GM19438 (cell line): ENCODE data around the gene CRIP3.

Experiments
- ATAC-seq: cut with Tn5 transposase; IDR thresholded peaks from one replicate; pipeline ENCODE4 v1.9.1; 2021; ENCODE audit warnings: low read depth; ENCODE audit not compliant: unreplicated experiment

Gene CRIP3

DNA sequence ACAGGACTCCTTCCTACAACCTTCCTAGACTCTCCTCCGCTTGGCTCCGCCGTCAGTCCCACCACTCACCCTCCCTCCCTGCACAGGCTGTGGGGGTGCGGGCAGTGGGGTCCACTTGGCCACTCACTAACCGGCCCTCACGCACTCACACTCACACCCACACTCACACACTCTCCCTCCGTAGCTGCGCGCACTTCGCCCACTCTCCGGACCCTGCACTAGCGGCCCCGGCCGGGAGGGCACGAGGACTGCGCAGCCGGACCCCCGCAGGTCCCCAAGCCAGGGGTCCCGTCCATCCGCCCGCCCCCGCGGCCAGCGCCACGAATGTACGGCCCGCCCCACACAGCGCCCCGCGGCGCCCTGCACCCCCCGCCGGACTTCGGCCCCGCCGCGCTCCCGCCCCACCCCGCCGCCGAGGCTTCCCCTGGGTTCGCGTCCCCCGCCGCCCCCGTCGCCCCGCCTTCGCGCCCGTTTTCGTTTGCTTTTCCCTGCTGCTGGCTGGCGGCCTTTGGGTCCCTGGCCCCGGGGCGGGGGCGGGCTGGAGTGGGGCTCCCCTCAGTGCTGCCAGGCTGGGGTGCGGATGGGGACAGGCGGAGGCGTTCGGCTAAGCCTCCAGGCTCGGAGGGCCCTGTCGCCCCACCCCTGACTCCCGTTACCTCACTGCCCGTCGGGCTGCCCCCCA, 33.6 kb downstream of the CRIP3 start:
- ATAC-seq = no peak

DNA sequence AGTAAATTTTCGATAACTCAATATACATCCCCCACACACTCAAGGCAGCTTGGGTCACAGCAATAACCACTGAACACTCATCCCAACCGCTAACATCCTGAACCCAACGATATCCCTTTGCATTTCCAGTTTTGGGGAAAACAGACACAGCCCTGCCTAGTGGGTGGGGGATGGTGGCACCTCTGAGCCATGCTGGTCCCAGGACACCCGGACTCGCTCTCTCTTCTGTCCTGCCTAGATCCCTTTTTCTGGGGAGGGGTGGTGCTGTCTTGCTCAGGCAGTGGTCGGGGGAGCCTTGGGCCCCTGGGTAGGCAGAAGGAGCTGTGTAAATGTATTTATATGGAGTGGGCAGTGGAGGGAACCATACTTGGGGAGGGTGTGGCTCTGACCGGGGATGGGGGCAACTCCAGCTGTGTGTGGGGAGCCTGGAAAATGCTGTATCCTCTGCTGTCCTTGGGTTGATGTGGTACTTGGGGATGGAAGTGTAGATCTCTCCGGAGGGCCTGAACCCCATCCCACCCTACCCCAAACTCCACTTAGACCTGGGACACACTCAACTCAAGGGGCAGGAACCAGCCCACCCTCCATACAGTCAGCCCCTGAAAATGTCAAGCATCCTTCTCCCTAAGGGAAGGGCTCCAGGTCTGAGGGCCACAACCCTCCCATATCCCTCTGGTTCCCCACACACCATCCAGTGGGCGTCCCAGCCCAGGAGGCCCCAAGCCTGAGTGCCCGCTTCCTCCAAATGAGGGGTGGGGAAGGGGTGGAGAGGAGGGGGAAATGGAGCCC, 34.3 kb downstream of the CRIP3 start:
- ATAC-seq = no peak

DNA sequence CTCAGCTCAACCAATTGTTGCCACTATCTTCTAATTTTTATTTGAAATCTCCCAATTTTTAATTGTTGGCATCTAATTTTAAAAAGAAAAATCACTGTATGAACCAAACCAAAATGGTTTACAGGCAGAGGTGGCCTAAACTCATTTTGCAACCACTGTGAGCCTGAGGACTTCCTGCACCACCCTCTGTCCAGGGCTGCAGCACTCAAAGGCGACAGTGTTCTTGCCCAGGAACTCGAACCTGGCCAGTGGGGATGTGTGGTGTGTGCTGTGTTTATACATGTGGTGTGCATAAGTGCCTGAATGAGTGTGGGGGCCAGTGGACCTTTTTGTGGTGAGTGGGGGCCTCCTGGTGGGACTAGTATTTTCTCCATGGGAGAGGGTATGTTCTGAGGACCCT, 34.9 kb downstream of the CRIP3 start:
- ATAC-seq = no peak

DNA sequence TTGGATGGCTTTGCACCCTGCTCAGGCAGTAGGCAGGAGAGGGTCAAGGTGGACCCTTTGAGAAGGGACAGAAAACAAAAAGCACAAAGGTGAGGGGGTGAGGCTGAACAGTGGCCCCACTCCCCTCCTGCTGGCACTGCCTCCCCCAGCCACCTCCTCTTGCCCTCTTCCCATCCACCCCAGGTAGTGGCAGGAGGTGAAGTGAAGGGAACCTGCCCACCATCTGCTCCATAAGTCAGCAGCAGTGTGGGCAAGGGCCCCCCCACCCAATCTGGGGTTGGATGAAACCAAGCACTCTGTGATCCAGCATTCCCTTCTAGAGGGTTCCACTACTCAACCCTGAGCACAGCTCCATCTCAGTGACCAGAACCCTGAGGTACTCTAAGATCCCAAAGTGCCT, 36.7 kb downstream of the CRIP3 start:
- no peak for ATAC-seq

DNA sequence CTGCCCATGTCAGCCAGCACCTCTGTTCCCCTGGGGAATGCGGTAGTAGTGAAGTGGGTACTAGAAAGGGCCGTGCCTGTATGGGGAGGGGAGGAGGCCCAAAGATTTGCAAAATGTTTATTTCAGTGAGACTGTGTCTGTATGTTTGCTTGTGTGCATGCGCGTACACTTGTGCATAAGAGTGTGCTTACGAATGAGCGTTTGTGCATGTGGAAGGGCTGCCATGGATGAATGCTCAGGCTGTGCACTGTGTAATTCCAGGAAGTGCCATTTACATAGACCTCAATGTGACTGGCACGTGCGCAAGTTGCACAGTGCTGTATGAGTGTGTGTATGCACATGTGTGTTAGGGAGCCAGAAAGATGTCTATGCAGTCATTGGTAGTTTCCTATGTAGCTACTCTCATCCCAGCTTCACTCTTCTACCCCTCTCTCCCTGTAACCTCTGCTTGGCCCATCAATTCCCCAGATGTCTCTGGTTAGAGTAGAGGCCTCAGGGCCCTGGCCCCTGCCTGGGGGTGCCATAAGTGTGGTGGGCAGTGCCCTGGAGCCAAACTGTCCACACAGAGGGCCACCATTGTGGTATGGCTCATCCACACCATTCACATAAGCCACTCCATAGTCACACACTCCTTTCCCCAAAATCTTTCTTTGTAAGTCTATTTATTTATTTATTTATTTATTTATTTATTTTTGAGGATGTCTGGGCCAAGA, 37.4 kb downstream of the CRIP3 start:
- no peak for ATAC-seq

DNA sequence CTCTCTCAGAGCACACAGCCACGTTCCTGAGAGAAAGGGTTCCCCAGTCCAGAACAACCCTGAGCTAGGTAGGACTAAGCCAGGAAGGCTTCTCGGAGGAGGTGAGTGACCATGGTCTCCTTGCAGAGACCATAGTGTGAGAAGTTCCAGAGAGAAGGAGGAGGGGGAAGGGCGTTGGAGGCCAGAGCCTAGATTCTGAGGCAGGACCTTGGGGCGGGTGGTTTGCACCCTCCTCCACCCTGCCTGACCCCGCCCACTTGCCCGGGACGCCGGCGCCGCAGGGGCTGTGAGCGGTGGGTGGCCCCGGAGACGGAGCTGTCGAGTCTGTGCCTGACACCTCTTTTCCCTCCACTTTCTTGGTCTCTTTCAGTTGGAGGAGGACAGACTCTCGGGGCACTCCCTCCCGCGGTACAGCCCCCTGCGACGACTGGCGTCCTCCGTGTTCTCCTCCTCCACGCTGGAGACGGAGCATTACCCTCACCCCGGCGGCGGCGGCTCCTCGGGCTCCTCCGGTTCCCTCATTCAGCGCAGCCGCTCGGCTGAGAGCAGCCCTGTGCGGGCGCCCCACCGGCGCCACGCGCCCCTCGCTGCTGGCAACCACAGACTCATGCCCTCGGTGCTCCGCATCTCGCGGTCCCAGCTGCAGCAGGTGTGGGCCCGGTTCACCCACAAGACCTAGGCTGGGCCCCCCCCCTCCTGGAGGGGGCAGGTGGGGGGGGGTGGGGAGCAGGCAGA, 39.2 kb downstream of the CRIP3 start:
- no peak for ATAC-seq

GRCh38 chr6:43268782-43269272, 39.8 kb downstream of the CRIP3 start:
- no peak for ATAC-seq

GRCh38 chr6:43268355-43268700, 40.3 kb downstream of the CRIP3 start:
- no peak for ATAC-seq

- ATAC-seq = no peak
Observed at GRCh38 chr6:43267619-43268354, 40.8 kb downstream of the CRIP3 start.

DNA sequence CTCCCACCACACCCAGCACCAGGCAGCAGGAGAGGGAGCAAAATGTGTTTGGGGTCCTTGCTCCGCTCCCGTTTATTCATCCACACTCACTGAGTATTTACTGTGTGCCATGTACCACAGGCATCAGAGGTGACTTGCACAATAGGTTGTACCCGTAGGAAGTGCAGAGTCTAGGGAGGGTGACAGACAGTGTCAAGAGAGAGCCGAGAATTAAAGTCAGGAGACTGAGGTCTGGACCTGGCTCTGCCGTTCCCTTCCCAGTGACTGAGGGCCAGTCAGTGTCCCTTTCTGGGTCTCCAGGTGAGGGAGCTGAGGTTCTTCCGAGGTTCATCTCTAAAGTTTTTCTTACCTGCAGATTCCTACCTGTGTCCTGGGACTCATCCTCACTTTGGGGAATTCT, 43.1 kb downstream of the CRIP3 start:
- ATAC-seq = no peak

GRCh38 chr6:43264599-43265145, 44.0 kb downstream of the CRIP3 start:
- ATAC-seq = no peak

DNA sequence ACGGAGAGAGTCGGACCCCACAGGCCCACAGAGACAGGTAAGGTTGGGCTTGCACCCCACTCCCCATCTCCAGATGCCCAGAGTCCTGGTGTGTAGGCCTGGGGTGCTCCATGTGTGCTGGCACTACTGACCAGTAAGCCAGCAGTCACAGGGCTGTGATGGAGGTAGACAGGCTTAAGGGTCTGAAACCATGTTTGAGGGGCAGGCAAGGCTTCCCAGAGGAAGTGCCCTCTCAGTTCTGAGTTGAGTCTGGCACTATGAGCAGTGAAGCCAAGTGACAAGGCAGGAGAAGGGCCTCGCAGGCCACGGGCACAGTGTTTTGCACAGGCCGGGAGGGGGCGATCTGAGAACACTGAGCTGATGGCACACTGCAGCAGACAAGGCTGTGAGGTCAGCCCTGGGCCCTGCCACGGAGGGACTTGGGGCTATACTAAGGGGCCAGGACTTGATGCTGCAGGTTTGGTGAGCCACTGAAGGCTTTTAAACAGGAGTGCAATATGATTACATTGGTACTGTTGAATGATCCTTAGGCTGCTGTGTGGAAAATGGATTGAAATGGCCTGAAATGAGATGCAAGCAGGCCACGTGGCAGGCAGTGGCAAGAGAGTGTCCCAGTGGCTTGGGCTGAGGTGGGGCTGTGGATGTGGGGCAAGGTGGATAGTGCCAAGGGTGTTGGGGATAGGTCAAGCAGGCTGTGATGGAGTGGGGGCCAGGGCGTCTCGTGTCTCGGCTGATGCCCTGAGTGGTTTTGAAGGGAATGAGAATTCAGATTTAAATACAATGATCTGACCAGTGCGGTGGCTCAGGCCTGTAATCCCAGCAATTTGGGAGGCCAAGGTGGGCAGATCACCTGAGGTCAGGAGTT, 45.1 kb downstream of the CRIP3 start:
- no peak for ATAC-seq

GRCh38 chr6:43262780-43263313, 45.8 kb downstream of the CRIP3 start:
- ATAC-seq = no peak

- no peak for ATAC-seq
Observed at GRCh38 chr6:43262000-43262779, 46.4 kb downstream of the CRIP3 start.

DNA sequence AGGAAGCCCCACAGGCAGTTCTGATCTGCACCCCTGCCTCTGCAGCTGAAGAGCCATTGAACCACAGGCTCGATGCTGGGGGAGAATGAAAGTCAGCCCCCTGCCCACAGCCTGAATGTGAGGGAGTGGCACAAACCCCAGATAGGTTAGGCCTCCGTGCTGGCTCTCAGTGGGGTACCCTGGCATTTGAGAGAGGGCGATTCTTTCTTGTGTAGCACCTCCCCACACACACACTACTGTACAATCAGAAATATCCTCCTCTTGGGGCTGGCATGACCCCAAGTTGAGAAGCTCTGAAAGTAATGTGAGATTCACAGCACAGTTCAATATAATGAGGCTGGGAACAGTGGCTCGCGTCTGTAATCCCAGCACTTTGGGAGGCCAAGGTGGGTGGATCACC, 47.4 kb downstream of the CRIP3 start:
- ATAC-seq = no peak

DNA sequence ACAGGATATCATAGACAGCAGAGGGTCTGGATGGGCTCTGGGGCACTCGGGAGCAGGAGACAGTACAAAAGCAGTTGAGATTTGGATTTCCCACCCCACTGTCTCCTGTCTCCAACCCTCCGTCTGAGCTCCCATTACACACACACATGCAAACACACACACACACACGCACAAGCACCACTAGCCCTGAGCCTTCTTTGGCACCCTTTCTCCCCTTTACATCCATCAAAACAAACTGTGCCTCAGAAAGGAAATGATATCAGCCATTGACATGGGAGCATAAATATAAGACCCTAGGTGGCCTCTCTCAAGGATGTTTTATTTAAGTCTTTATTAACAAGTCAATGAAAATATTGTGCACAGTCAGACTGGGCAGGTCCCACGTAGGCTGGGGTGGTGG, 47.8 kb downstream of the CRIP3 start:
- no peak for ATAC-seq

- ATAC-seq = no peak
Observed at GRCh38 chr6:43258807-43259686, 49.6 kb downstream of the CRIP3 start.
